GM18873 (cell line): ENCODE data around the gene CACNG6.

ENCODE experiments used
- ATAC-seq: cut with Tn5 transposase; IDR thresholded peaks from one replicate; pipeline ENCODE4 v1.9.1; 2021; ENCODE audit warnings: mild to moderate bottlenecking, moderate library complexity, moderate number of reproducible peaks; ENCODE audit not compliant: unreplicated experiment, low FRiP score

Gene CACNG6

GRCh38 chr19:53998223-53998622 lies 6.8 kb downstream of the CACNG6 start:
- ATAC-seq: no peak

- ATAC-seq: no peak
Observed at GRCh38 chr19:53999694-54000093, 8.3 kb downstream of the CACNG6 start.

- ATAC-seq: no peak
Observed at GRCh38 chr19:54001496-54001895, 10.1 kb downstream of the CACNG6 start.

GRCh38 chr19:54002495-54003315 lies 11.3 kb downstream of the CACNG6 start:
- ATAC-seq: no peak

- ATAC-seq: no peak
Observed at GRCh38 chr19:54009440-54009839, 18.0 kb downstream of the CACNG6 start.

- ATAC-seq: no peak
Observed at GRCh38 chr19:54010474-54010873, 19.0 kb downstream of the CACNG6 start.

- no peak for ATAC-seq
Observed at GRCh38 chr19:54011507-54012211, 20.2 kb downstream of the CACNG6 start.

- no peak for ATAC-seq
Observed at GRCh38 chr19:54013866-54014265, 22.4 kb downstream of the CACNG6 start.

- no peak for ATAC-seq
Observed at GRCh38 chr19:54014920-54015560, 23.6 kb downstream of the CACNG6 start.

- no peak for ATAC-seq
Observed at GRCh38 chr19:54017261-54017660, 25.8 kb downstream of the CACNG6 start.

- ATAC-seq: no peak
Observed at GRCh38 chr19:54021363-54021762, 29.9 kb downstream of the CACNG6 start.

- no peak for ATAC-seq
Observed at GRCh38 chr19:54021932-54022331, 30.5 kb downstream of the CACNG6 start.

GRCh38 chr19:54023191-54023590 lies 31.8 kb downstream of the CACNG6 start:
- ATAC-seq: no peak

- ATAC-seq: no peak
Observed at GRCh38 chr19:54024660-54025059, 33.2 kb downstream of the CACNG6 start.

GRCh38 chr19:54026656-54027055 lies 35.2 kb downstream of the CACNG6 start:
- no peak for ATAC-seq

GRCh38 chr19:54029301-54029700 lies 37.9 kb downstream of the CACNG6 start:
- no peak for ATAC-seq

GRCh38 chr19:54029930-54030490 lies 38.6 kb downstream of the CACNG6 start:
- no peak for ATAC-seq

GRCh38 chr19:54030895-54031586 lies 39.6 kb downstream of the CACNG6 start:
- ATAC-seq: no peak

GRCh38 chr19:54035215-54036178 lies 44.1 kb downstream of the CACNG6 start:
- ATAC-seq: no peak
